HepG2 (cell line): ENCODE results near the gene ENHO. TPM values are rescaled to one million over a fixed set of nuclear protein-coding genes. Genes with fewer than 3 reads are reported as not detected.

Experiments
- ATAC-seq: fragments of 200-7000 bp; cut with Tn5 transposase; 3 replicates; pipeline ENCODE4 v1.9.1; 2020; ENCODE audit warnings: mild to moderate bottlenecking, moderate library complexity
- BruUV-seq: library from RNA; stranded (reverse); fragments of 400-500 nt; replicated peaks from 2 replicates; lab custom pipeline; 2021; lab: Mats Ljungman, UMichigan
- CTCF ChIA-PET: fragments of 300-600 bp; formaldehyde crosslinking; extraction: SDS; loops from one replicate; lab custom pipeline; 2021; ENCODE audit warnings: low total read pairs, inconsistent platforms, low intra/inter-chr PET ratio; lab: Yijun Ruan, JAX
- POLR2A ChIA-PET: fragments of 350-600 bp; sonication (Branson Sonifier 250); formaldehyde crosslinking; loops from one replicate; lab custom pipeline; 2020; ENCODE audit warnings: antibody characterized with exemption, inconsistent platforms; lab: Yijun Ruan, JAX
- DNase-seq: peaks from one replicate; pipeline ENCODE4 v3.0.0-alpha.2; 2015; ENCODE audit warnings: low spot score
- FAIRE-seq: peaks from 3 replicates; lab custom pipeline; 2011; peaks lifted over from hg19 to GRCh38; lab: Jason Lieb, UNC
- H2AFZ ChIP-seq: one replicate; pipeline ENCODE4 v1.6.1; 2011; ENCODE audit warnings: low read length, inconsistent platforms
- H3K27ac ChIP-seq: fragments of 300-600 bp; 3 replicates; pipeline ENCODE4 v1.8.0; 2011; ENCODE audit warnings: mixed run types, mild to moderate bottlenecking, mixed read lengths, low read length, inconsistent platforms; ENCODE audit not compliant: insufficient read depth; ENCODE audit errors: extremely low read length
- H3K27me3 ChIP-seq, 2 experiments: fragments of 200-600 bp in 1 of 2; 2 replicates in 1 of 2; 3 replicates in 1 of 2; pipeline versions ENCODE4 v1.6.0 to v1.8.0; 2011; ENCODE audit warnings: low read length in 2 of 2, mild to moderate bottlenecking in 2 of 2, moderate library complexity in 2 of 2, inconsistent platforms in 1 of 2; ENCODE audit not compliant: insufficient read depth in 2 of 2, control insufficient read depth in 1 of 2
- H3K36me3 ChIP-seq, 2 experiments: fragments of 200-600 bp in 1 of 2; replicated peaks in 1 of 2; 2 replicates in 1 of 2; 3 replicates in 1 of 2; pipeline versions ENCODE4 v1.5.1 to v1.8.0; 2011; ENCODE audit warnings: low read length in 2 of 2, inconsistent platforms in 1 of 2; ENCODE audit not compliant: insufficient read depth in 2 of 2, control insufficient read depth in 1 of 2
- H3K4me1 ChIP-seq: 2 replicates; pipeline ENCODE4 v1.5.1; 2012; ENCODE audit warnings: low read length, inconsistent platforms; ENCODE audit not compliant: insufficient read depth
- H3K4me2 ChIP-seq: 2 replicates; pipeline ENCODE4 v1.6.0; 2011; ENCODE audit warnings: low read depth, low read length, inconsistent platforms
- H3K4me3 ChIP-seq, 3 experiments: fragments of 200-600 bp in 1 of 3; sonication (generic), shearing (Covaris generic) in 1 of 3; replicated peaks in 1 of 3; 2 replicates each; pipeline ENCODE4 v1.5.1; 2011 to 2016; ENCODE audit warnings: low read length in 3 of 3, inconsistent platforms in 2 of 3, low read depth in 2 of 3, mild to moderate bottlenecking in 2 of 3, control low read depth in 1 of 3, mixed read lengths in 1 of 3; ENCODE audit not compliant: insufficient read depth in 1 of 3
- H3K79me2 ChIP-seq: one replicate; pipeline ENCODE4 v1.6.1; 2011; ENCODE audit warnings: low read length, inconsistent platforms; ENCODE audit not compliant: insufficient read depth
- H3K9ac ChIP-seq: 2 replicates; pipeline ENCODE4 v1.6.0; 2011; ENCODE audit warnings: mild to moderate bottlenecking, low read depth, low read length, inconsistent platforms; ENCODE audit not compliant: insufficient read depth
- H3K9me3 ChIP-seq: 2 replicates; pipeline ENCODE4 v1.5.1; 2012; ENCODE audit warnings: mild to moderate bottlenecking, low read length
- H4K20me1 ChIP-seq: 2 replicates; pipeline ENCODE4 v1.6.0; 2011; ENCODE audit warnings: inconsistent platforms, mild to moderate bottlenecking, low read length, moderate library complexity; ENCODE audit not compliant: insufficient read depth
- ARNT2 ChIP-seq: sonication (generic); formaldehyde crosslinking; IDR thresholded peaks from 2 replicates; pipeline ENCODE4 v1.8.0; 2022; ENCODE audit warnings: mild to moderate bottlenecking, low read depth, missing genetic modification reagents, moderate library complexity
- GATAD1 ChIP-seq: IDR thresholded peaks from 2 replicates; pipeline ENCODE4 v1.6.1; 2016; ENCODE audit warnings: missing genetic modification reagents, missing compliant biosample characterization
- MXI1 ChIP-seq: IDR thresholded peaks from 3 replicates; pipeline ENCODE4 v1.6.1; 2012; ENCODE audit warnings: low read depth, low read length, inconsistent platforms, borderline replicate concordance
- NAIF1 ChIP-seq: sonication (generic); formaldehyde crosslinking; IDR thresholded peaks from 2 replicates; pipeline ENCODE4 v1.5.0; 2020; ENCODE audit warnings: mild to moderate bottlenecking, missing genetic modification reagents, borderline replicate concordance
- RXRB ChIP-seq: IDR thresholded peaks from 2 replicates; pipeline ENCODE4 v1.6.1; 2016; ENCODE audit warnings: borderline replicate concordance, missing genetic modification reagents, missing compliant biosample characterization
- SRSF9 ChIP-seq: fragments of 200-400 bp; formaldehyde crosslinking; IDR thresholded peaks from 2 replicates; pipeline ENCODE4 v1.6.1; 2018; ENCODE audit warnings: borderline replicate concordance, mild to moderate bottlenecking, low read depth, low read length; ENCODE audit not compliant: insufficient read depth, poor library complexity, severe bottlenecking
- ZFYVE20 ChIP-seq: sonication (generic); formaldehyde crosslinking; IDR thresholded peaks from 2 replicates; pipeline ENCODE4 v1.8.0; 2023; ENCODE audit warnings: low read depth, mild to moderate bottlenecking, moderate library complexity, missing genetic modification reagents, borderline replicate concordance
- ZNF34 ChIP-seq: sonication (generic); formaldehyde crosslinking; IDR thresholded peaks from 2 replicates; pipeline ENCODE4 v1.4.0; 2020; ENCODE audit warnings: mild to moderate bottlenecking, missing genetic modification reagents, borderline replicate concordance
- WGBS: methylation state at CpG from one replicate; pipeline ENCODE4 v1.1.6; 2017; ENCODE audit warnings: low lambda C conversion rate; 5-methylcytosine and 5-hydroxymethylcytosine counted together
- in situ Hi-C: cut with HindIII; loops from 2 replicates; pipeline ENCODE4 v1.10.0; 2017; ENCODE audit warnings: low pct_unique_long_range_greater_than_20kb; ENCODE audit not compliant: extremely low pct_ligation_motif_present
- intact Hi-C: fragments of 100-400 bp; cut with micrococcal nuclease; formaldehyde crosslinking; loops from one replicate; pipeline ENCODE4 v1.10.0; 2022; ENCODE audit not compliant: unreplicated experiment
- polyA plus RNA-seq, 8 experiments: library from polyadenylated mRNA; depleted of rRNA in 3 of 8; stranded (reverse) in 7 of 8; unstranded in 1 of 8; fragments of >200 nt; fragmentation: Illumina TruSeq in 4 of 8; extraction: Trizol in 4 of 8; gene quantifications; 2 replicates each; pipeline versions ENCODE4 v1.2.1 to v1.2.3, GENCODE V29; 2011 to 2016; ENCODE audit warnings: low read depth in 4 of 8, missing spikeins in 1 of 8, mixed read lengths in 1 of 8; ENCODE audit not compliant: insufficient read depth in 1 of 8
- total RNA-seq, 5 experiments: library from RNA; depleted of rRNA; stranded (reverse); fragments of >200 nt; fragmentation: Illumina TruSeq; extraction: Trizol; gene quantifications; 2 replicates each; pipeline ENCODE4 v1.2.3, GENCODE V29; 2016; ENCODE audit warnings: low read depth in 1 of 5
- TF ChIP-seq, protein P1 (sequence below): sonication (generic); formaldehyde crosslinking; IDR thresholded peaks from 2 replicates; pipeline ENCODE4 v1.5.0; 2020; ENCODE audit warnings: mild to moderate bottlenecking, missing genetic modification reagents
- TF ChIP-seq, protein P2 (sequence below): sonication (generic); formaldehyde crosslinking; IDR thresholded peaks from 2 replicates; pipeline ENCODE4 v1.5.1; 2020; ENCODE audit warnings: missing genetic modification reagents, mild to moderate bottlenecking, borderline replicate concordance
- TF ChIP-seq, protein P3 (sequence below): sonication (generic); formaldehyde crosslinking; IDR thresholded peaks from 2 replicates; pipeline ENCODE4 v1.4.0; 2020; ENCODE audit warnings: missing genetic modification reagents
- TF ChIP-seq, protein P4 (sequence below): IDR thresholded peaks from 2 replicates; pipeline ENCODE4 v1.6.1; 2018; ENCODE audit warnings: missing genetic modification reagents

The ENHO gene
- total and polyA plus RNA-seq, 2 of the 13 experiments (the other 11 are each of a cell fraction or from before 2014, with no cell fraction given), result 0.08 to 0.60 TPM

DNA sequence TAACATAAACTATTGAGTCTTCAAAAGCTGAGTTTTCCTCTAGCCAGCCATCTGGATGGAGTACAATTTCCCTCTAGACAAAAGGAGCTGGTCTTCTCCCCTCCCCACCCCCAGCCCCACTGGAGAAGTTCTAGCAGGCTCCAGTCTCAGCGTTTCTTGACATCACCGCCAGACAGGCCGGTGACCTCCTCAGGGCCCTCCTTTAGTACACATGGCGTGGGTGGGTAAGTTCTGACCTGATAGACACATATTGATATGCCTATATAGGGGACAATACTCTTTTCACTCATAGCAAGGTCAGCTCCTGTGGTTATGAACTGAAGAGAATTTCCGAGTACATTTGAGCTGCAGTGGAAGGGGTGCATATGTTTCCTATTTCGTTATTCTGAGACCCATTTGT is 37.0 kb downstream of the ENHO start:
- POLR2A ChIA-PET, result no interaction called here
- Histone ChIP-seq H3K9ac (no peak overlapping the region), H3K79me2 (no peaks in the 10 kb centered on the region), H3K27me3 (peaks cover 0 to 7% of the 10 kb centered on the region in 2 experiments; a peak in 1 of 5 replicates), H3K9me3 (no peaks in the 10 kb centered on the region), H3K4me2 (no peak overlapping the region), H3K36me3 (no peaks in the 10 kb centered on the region), H4K20me1 (no peaks in the 10 kb centered on the region), H3K27ac (no peak overlapping the region), H3K4me1 (no peaks in the 10 kb centered on the region), H2AFZ (no peak overlapping the region), H3K4me3 (no peak overlapping the region)
- no TSS peak for BruUV-seq
- no peak for ATAC-seq
- in situ Hi-C loops (no loop called here), intact Hi-C loops (no loop called here)
- TF ChIP-seq GATAD1 (CRISPR knock-in tag) (no peak), ARNT2 (CRISPR knock-in tag) (no peak), RXRB (CRISPR knock-in tag) (no peak), MXI1 (no peak), SRSF9 (no peak), ZNF34 (CRISPR knock-in tag) (no peak), ZFYVE20 (CRISPR knock-in tag) (no peak), NAIF1 (no peak)
- TF ChIP-seq, protein P1, sequence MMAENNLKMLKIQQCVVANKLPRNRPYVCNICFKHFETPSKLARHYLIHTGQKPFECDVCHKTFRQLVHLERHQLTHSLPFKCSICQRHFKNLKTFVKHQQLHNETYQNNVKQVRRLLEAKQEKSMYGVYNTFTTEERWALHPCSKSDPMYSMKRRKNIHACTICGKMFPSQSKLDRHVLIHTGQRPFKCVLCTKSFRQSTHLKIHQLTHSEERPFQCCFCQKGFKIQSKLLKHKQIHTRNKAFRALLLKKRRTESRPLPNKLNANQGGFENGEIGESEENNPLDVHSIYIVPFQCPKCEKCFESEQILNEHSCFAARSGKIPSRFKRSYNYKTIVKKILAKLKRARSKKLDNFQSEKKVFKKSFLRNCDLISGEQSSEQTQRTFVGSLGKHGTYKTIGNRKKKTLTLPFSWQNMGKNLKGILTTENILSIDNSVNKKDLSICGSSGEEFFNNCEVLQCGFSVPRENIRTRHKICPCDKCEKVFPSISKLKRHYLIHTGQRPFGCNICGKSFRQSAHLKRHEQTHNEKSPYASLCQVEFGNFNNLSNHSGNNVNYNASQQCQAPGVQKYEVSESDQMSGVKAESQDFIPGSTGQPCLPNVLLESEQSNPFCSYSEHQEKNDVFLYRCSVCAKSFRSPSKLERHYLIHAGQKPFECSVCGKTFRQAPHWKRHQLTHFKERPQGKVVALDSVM, result no peak
- TF ChIP-seq, protein P2, sequence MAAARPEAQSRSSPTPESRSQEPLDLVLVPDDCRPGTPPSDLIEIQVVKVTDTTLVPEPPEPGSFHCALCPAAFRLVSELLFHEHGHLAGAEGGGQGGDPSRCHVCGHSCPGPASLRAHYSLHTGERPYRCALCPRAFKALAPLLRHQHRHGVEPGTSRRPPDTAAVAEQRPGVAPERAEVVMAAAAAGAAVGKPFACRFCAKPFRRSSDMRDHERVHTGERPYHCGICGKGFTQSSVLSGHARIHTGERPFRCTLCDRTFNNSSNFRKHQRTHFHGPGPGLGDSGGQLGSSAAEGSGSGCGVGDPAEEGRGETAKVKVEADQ (CRISPR knock-in tag), result no peak
- TF ChIP-seq, protein P3, sequence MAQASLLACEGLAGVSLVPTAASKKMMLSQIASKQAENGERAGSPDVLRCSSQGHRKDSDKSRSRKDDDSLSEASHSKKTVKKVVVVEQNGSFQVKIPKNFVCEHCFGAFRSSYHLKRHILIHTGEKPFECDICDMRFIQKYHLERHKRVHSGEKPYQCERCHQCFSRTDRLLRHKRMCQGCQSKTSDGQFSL, result no peak
- TF ChIP-seq, protein P4, sequence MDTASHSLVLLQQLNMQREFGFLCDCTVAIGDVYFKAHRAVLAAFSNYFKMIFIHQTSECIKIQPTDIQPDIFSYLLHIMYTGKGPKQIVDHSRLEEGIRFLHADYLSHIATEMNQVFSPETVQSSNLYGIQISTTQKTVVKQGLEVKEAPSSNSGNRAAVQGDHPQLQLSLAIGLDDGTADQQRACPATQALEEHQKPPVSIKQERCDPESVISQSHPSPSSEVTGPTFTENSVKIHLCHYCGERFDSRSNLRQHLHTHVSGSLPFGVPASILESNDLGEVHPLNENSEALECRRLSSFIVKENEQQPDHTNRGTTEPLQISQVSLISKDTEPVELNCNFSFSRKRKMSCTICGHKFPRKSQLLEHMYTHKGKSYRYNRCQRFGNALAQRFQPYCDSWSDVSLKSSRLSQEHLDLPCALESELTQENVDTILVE (CRISPR knock-in tag), result no peak
- DNase-seq, result no peak
- FAIRE-seq, result no peak
- WGBS, result 16% methylated on average over 6 of the region's 6 CpGs
- CTCF ChIA-PET, result no interaction called here
